A549 treated with CORT108297 at 1 μM for 4 hours (cell line): ENCODE results near the gene ZNF865. TPM values are rescaled to one million over a fixed set of nuclear protein-coding genes. Genes with fewer than 3 reads are reported as not detected.

Experiments
- total RNA-seq: library from RNA; stranded (reverse); fragments of 200-300 nt; extraction: Qiagen RNA extraction; gene quantifications from 5 replicates; pipeline ENCODE4 v1.2.3, GENCODE V29; 2022

Gene ZNF865
- 7.3 to 13.8 TPM (median 12.5 TPM) in 5 replicates for total RNA-seq

GRCh38 chr19:55605637-55606470 is at the start of gene ZNF865:
TSS of gene ZNF865 (plus strand) at chr19:55605647. CDS start at chr19:55613619, 7,972 bp downstream.

GRCh38 chr19:55580628-55581144 is 24.8 kb upstream of the ZNF865 start, which contains the start of gene ZNF579:
TSS of gene ZNF579 (minus strand) at chr19:55580848. CDS start at chr19:55579639, 1,209 bp downstream.

GRCh38 chr19:55599468-55599841 is 6.0 kb upstream of the ZNF865 start, which contains the start of gene FIZ1:
TSS of gene FIZ1 (minus strand) at chr19:55599517. CDS start at chr19:55597865, 1,652 bp downstream.

GRCh38 chr19:55599842-55600661 is 5.4 kb upstream of the ZNF865 start, which contains the start of gene ZNF524:
TSS of gene ZNF524 (plus strand) at chr19:55600288. CDS start at chr19:55602113, 1,825 bp downstream.

GRCh38 chr19:55624109-55625003 is 18.9 kb downstream of the ZNF865 start, which contains the start of gene ZNF784:
TSS of gene ZNF784 (minus strand) at chr19:55624566. CDS start at chr19:55624561, 5 bp downstream.

GRCh38 chr19:55640577-55641425 is 35.4 kb downstream of the ZNF865 start, which contains the start of gene ZNF580:
TSS of gene ZNF580 (plus strand) at chr19:55641002. CDS start at chr19:55642509, 1,507 bp downstream.

GRCh38 chr19:55643003-55643886 is 37.8 kb downstream of the ZNF865 start, which contains the start of gene ZNF581:
TSS of gene ZNF581 (plus strand) at chr19:55643649. CDS start at chr19:55644572, 923 bp downstream.

GRCh38 chr19:55647732-55648584 is 42.5 kb downstream of the ZNF865 start, which contains the start of gene CCDC106:
TSS of gene CCDC106 (plus strand) at chr19:55648212. CDS start at chr19:55649047, 835 bp downstream.

GRCh38 chr19:55654868-55655647 is 49.6 kb downstream of the ZNF865 start, which contains the start of gene U2AF2:
TSS of gene U2AF2 (plus strand) at chr19:55655035. CDS start at chr19:55655105, 70 bp downstream.

Other genes starting within 250 kb of the ZNF865 start
- gene GARIN5B, start 242.4 kb upstream of the ZNF865 start, total RNA-seq: 0.06 to 0.29 TPM (median 0.12 TPM) in 5 replicates
- gene IL11, start 235.2 kb upstream of the ZNF865 start, total RNA-seq: 42.1 to 61.8 TPM (median 53.6 TPM) in 5 replicates
- gene TMEM190, start 228.8 kb upstream of the ZNF865 start, total RNA-seq: 1.2 to 2.6 TPM (median 2.0 TPM) in 5 replicates
- 1.6 to 11.1 TPM (median 8.6 TPM) in 5 replicates for gene TMEM238, start 221.4 kb upstream of the ZNF865 start, total RNA-seq
- 2,587 to 2,941 TPM (median 2,775 TPM) in 5 replicates for gene RPL28, start 219.7 kb upstream of the ZNF865 start, total RNA-seq
- gene UBE2S, start 197.9 kb upstream of the ZNF865 start, total RNA-seq: 320 to 492 TPM (median 460 TPM) in 5 replicates
- 0.02 TPM in 1 of 5 replicates, not detected in the others for gene SHISA7, start 162.3 kb upstream of the ZNF865 start, total RNA-seq
- 54.6 to 66.3 TPM (median 63.5 TPM) in 5 replicates for gene ISOC2, start 144.0 kb upstream of the ZNF865 start, total RNA-seq
- gene C19orf85, start 140.9 kb upstream of the ZNF865 start, total RNA-seq: not detected in 5 replicates
- gene ZNF628, start 129.0 kb upstream of the ZNF865 start, total RNA-seq: 5.7 to 8.8 TPM (median 7.8 TPM) in 5 replicates
- gene NAT14, start 120.5 kb upstream of the ZNF865 start, total RNA-seq: 34.2 to 64.7 TPM (median 61.2 TPM) in 5 replicates
- 0.45 to 1.3 TPM (median 0.81 TPM) in 5 replicates for gene SSC5D, start 117.2 kb upstream of the ZNF865 start, total RNA-seq
- 1.6 to 2.8 TPM (median 2.3 TPM) in 5 replicates for gene SBK2, start 68.5 kb upstream of the ZNF865 start, total RNA-seq
- 1.7 to 2.0 TPM (median 1.9 TPM) in 5 replicates for gene SBK3, start 60.1 kb upstream of the ZNF865 start, total RNA-seq
- 15.7 to 31.2 TPM (median 28.5 TPM) in 5 replicates for gene ZNF579, start 24.8 kb upstream of the ZNF865 start, total RNA-seq
- 17.6 to 24.7 TPM (median 24.3 TPM) in 5 replicates for gene FIZ1, start 6.1 kb upstream of the ZNF865 start, total RNA-seq
- 13.4 to 21.2 TPM (median 20.6 TPM) in 5 replicates for gene ZNF524, start 5.4 kb upstream of the ZNF865 start, total RNA-seq
- gene ZNF784, start 18.9 kb downstream of the ZNF865 start, total RNA-seq: 5.6 to 6.2 TPM (median 5.8 TPM) in 5 replicates
- gene ZNF580, start 35.4 kb downstream of the ZNF865 start, total RNA-seq: 29.4 to 56.4 TPM (median 50.5 TPM) in 5 replicates
- gene ZNF581, start 38.0 kb downstream of the ZNF865 start, total RNA-seq: 36.6 to 52.1 TPM (median 49.2 TPM) in 5 replicates
- 14.1 to 20.4 TPM (median 19.1 TPM) in 5 replicates for gene CCDC106, start 42.6 kb downstream of the ZNF865 start, total RNA-seq
- gene U2AF2, start 49.4 kb downstream of the ZNF865 start, total RNA-seq: 264 to 319 TPM (median 303 TPM) in 5 replicates
- 135 to 220 TPM (median 215 TPM) in 5 replicates for gene EPN1, start 69.6 kb downstream of the ZNF865 start, total RNA-seq
- not detected in 5 replicates for gene NLRP9, start 132.8 kb downstream of the ZNF865 start, total RNA-seq
- 0.31 to 0.54 TPM (median 0.45 TPM) in 5 replicates for gene RFPL4A, start 153.4 kb downstream of the ZNF865 start, total RNA-seq
- gene RFPL4AL1, start 163.5 kb downstream of the ZNF865 start, total RNA-seq: 0.28 TPM in 1 of 5 replicates, not detected in the others
- gene NLRP11, start 226.4 kb downstream of the ZNF865 start, total RNA-seq: 0.05 to 0.08 TPM (median 0.06 TPM) in 4 of 5 replicates, not detected in the other
- gene NLRP4, start 230.9 kb downstream of the ZNF865 start, total RNA-seq: not detected in 5 replicates